Measurements from ENCODE around the gene RFX7.

Gene RFX7

GRCh38 chr15:56038707-56039106 lies 205.0 kb downstream of the RFX7 start:
- TF ChIP-seq SIN3A (IDR thresholded peaks at IDR 0.05; ENCODE audit: borderline replicate concordance, insufficient read depth, low read length) (no peak), REST (IDR thresholded peaks at IDR 0.05; ENCODE audit: insufficient read depth in 1 of 2, low read depth in 2 of 2, low read length in 2 of 2) (no peak), TAF1 (IDR thresholded peaks at IDR 0.05; ENCODE audit: borderline replicate concordance, insufficient read depth, low read length) (no peak), POLR2AphosphoS5 (IDR thresholded peaks at IDR 0.05; ENCODE audit: low read depth, low read length) (no peak), FOXP2 (optimal IDR thresholded peaks at IDR 0.05; ENCODE audit: borderline replicate concordance, extremely low read depth, extremely low read length, insufficient read depth) (no peak)

- TF ChIP-seq FOXP2 (optimal IDR thresholded peaks at IDR 0.05; ENCODE audit: borderline replicate concordance, extremely low read depth, extremely low read length, insufficient read depth) (no peak), POLR2AphosphoS5 (IDR thresholded peaks at IDR 0.05; ENCODE audit: low read depth, low read length) (no peak), REST (IDR thresholded peaks at IDR 0.05; ENCODE audit: insufficient read depth in 1 of 2, low read depth in 2 of 2, low read length in 2 of 2) (no peak), TAF1 (IDR thresholded peaks at IDR 0.05; ENCODE audit: borderline replicate concordance, insufficient read depth, low read length) (no peak), SIN3A (IDR thresholded peaks at IDR 0.05; ENCODE audit: borderline replicate concordance, insufficient read depth, low read length) (no peak)
These were observed 205.7 kb downstream of the RFX7 start for GRCh38 chr15:56038015-56038414.
